Spleen (tissue), 11 donors: Measurements from ENCODE around the gene ST3GAL2. TPM values are rescaled to one million over a fixed set of nuclear protein-coding genes. Genes with fewer than 3 reads are reported as not detected.

Experiments
- polyA plus RNA-seq, 3 donors: library from polyadenylated mRNA; stranded (reverse); fragments of 200-250 nt; gene quantifications; one replicate each; pipeline ENCODE4 v1.2.1, GENCODE V29; 2013
- small RNA-seq, 4 donors: library from RNA; depleted of rRNA; stranded (forward); fragments of <200 nt; gene quantifications; one replicate each; pipeline ENCODE3, GENCODE V24; 2016
- total RNA-seq, 7 donors: library from RNA; depleted of rRNA in 3 of 7; stranded (reverse); fragments of >200 nt in 3 of 7; fragmentation: NEBNext Ultra II Directional in 4 of 7; extraction: Animal tissue kit (Norgen Biotek cat#: 25700) in 4 of 7; gene quantifications; one replicate each; pipeline versions ENCODE4 v1.1.0 to v1.2.1, GENCODE V29; 2016 to 2021
- donor health status: healthy with polysubstance abuse.
- donor health status: DM: no; HTN: no; CAD: no; lungs with moderate emphysema.
- donor health status: DM: no; HTN: no; CAD: no.
- donor health status: Bipolar disorder and iron deficiency.
- donor health status: healthy.
- donor health status: DM: no; HTN: no; CAD: no.
- donor health status: DM: yes; HTN: yes; CAD: no.

The ST3GAL2 gene
- total and polyA plus RNA-seq, 10 donors: 5.2 to 66.9 (median 43.7) TPM

Small RNA genes within 50 kb of the gene (small RNA-seq; reads per million reads assigned to genes)
- gene RNU6-23P (0.07 to 0.35 (median 0.18) reads per million in 4 donors), gene RPS27P26 (0 reads per million in 4 donors)

Other genes starting within 250 kb of the ST3GAL2 start
- 10 to 100 TPM; 19.2 to 35.1 (median 24.8) TPM for gene EXOSC6, start 187.2 kb downstream of the ST3GAL2 start, total RNA-seq
- gene EXOSC6, start 187.2 kb downstream of the ST3GAL2 start, polyA plus RNA-seq: 10 to 100 TPM; 10.6 to 16.4 (median 11.6) TPM
- gene AARS1, start 149.6 kb downstream of the ST3GAL2 start, total RNA-seq: 10 to 100 TPM; 45.3 to 80.9 (median 52.8) TPM
- gene AARS1, start 149.6 kb downstream of the ST3GAL2 start, polyA plus RNA-seq: 10 to 100 TPM; 15.4 to 27.1 (median 20.4) TPM
- 10 to 100 TPM; 22.3 to 35.3 (median 28.6) TPM for gene DDX19B, start 139.9 kb downstream of the ST3GAL2 start, total RNA-seq
- gene DDX19B, start 139.9 kb downstream of the ST3GAL2 start, polyA plus RNA-seq: 10 to 100 TPM; 17.5 to 21.1 (median 18.7) TPM
- gene DDX19A, start 92.2 kb downstream of the ST3GAL2 start, total RNA-seq: 10 to 100 TPM; 26.1 to 33.7 (median 29.7) TPM
- 10 to 100 TPM; 13.3 to 21.1 (median 14.3) TPM for gene DDX19A, start 92.2 kb downstream of the ST3GAL2 start, polyA plus RNA-seq
- 10 to 100 TPM; 20.8 to 31.9 (median 27.1) TPM for gene FCSK, start 15.5 kb upstream of the ST3GAL2 start, total RNA-seq
- 10 to 100 TPM in 2 of 3 donors, 1 to 10 TPM in 1; 8.1 to 18.6 (median 16.7) TPM for gene FCSK, start 15.5 kb upstream of the ST3GAL2 start, polyA plus RNA-seq
- gene COG4, start 84.5 kb upstream of the ST3GAL2 start, total RNA-seq: 10 to 100 TPM; 40.8 to 85.4 (median 62.7) TPM
- 10 to 100 TPM; 45.7 to 54.8 (median 51.6) TPM for gene COG4, start 84.5 kb upstream of the ST3GAL2 start, polyA plus RNA-seq
- 100 to 1,000 TPM in 5 of 7 donors, 10 to 100 TPM in 2; 92.5 to 256 (median 205) TPM for gene SF3B3, start 84.7 kb upstream of the ST3GAL2 start, total RNA-seq
- 10 to 100 TPM; 70.3 to 92.9 (median 82.9) TPM for gene SF3B3, start 84.7 kb upstream of the ST3GAL2 start, polyA plus RNA-seq
- 100 to 1,000 TPM in 5 of 7 donors, 10 to 100 TPM in 2; 48.2 to 258 (median 197) TPM for gene IL34, start 207.5 kb upstream of the ST3GAL2 start, total RNA-seq
- gene IL34, start 207.5 kb upstream of the ST3GAL2 start, polyA plus RNA-seq: 10 to 100 TPM; 20.3 to 82.3 (median 21.3) TPM
- 100 to 1,000 TPM in 3 of 7 donors, 10 to 100 TPM in 4; 40.6 to 116 (median 94.6) TPM for gene MTSS2, start 247.0 kb upstream of the ST3GAL2 start, total RNA-seq
- 10 to 100 TPM in 2 of 3 donors, 1 to 10 TPM in 1; 9.0 to 66.7 (median 12.2) TPM for gene MTSS2, start 247.0 kb upstream of the ST3GAL2 start, polyA plus RNA-seq